K562 (cell line): ENCODE data around the gene MPC1. TPM values are rescaled to one million over a fixed set of nuclear protein-coding genes. Genes with fewer than 3 reads are reported as not detected.

Source experiments
- ATAC-seq: fragments of 200-7000 bp; cut with Tn5 transposase; 3 replicates; pipeline ENCODE4 v1.9.1; 2020; ENCODE audit warnings: moderate library complexity
- BruUV-seq: library from RNA; stranded (reverse); fragments of 400-500 nt; replicated peaks from 2 replicates; lab custom pipeline; 2021; lab: Mats Ljungman, UMichigan
- CTCF ChIA-PET: fragments of 300-600 bp; formaldehyde crosslinking; extraction: SDS; loops from one replicate; lab custom pipeline; 2021; ENCODE audit warnings: low intra/inter-chr PET ratio; lab: Yijun Ruan, JAX
- POLR2A ChIA-PET: fragments of 300-600, 350-650 bp; sonication (Branson Sonifier 250); formaldehyde crosslinking; extraction: SDS; loops from one replicate; lab custom pipeline; 2021; ENCODE audit warnings: antibody characterized with exemption, inconsistent platforms; lab: Yijun Ruan, JAX
- DNase-seq, 4 experiments: peaks; one replicate each; pipeline versions ENCODE4 v3.0.0 to v3.0.0-alpha.2; 2011 to 2018; ENCODE audit warnings: low spot score in 3 of 4, mixed read lengths in 3 of 4; ENCODE audit errors: extremely low read depth in 1 of 4
- FAIRE-seq: peaks from 2 replicates; lab custom pipeline; 2011; peaks lifted over from hg19 to GRCh38; lab: Jason Lieb, UNC
- H2AFZ ChIP-seq: 2 replicates; pipeline ENCODE4 v1.6.0; 2011; ENCODE audit warnings: low read depth, low read length, control low read depth, inconsistent platforms
- H3K27ac ChIP-seq: fragments of 200-600 bp; 3 replicates; pipeline ENCODE4 v1.8.0; 2011; ENCODE audit warnings: low read depth, mild to moderate bottlenecking, control low read depth, inconsistent platforms, low read length, moderate library complexity, mixed read lengths; ENCODE audit errors: extremely low read depth
- H3K27me3 ChIP-seq, 2 experiments: fragments of 300-600 bp in 1 of 2; 2 replicates in 1 of 2; 3 replicates in 1 of 2; pipeline versions ENCODE4 v1.6.0 to v1.8.0; 2011; ENCODE audit warnings: inconsistent platforms in 2 of 2, low read length in 2 of 2, mild to moderate bottlenecking in 1 of 2, mixed read lengths in 1 of 2, moderate library complexity in 1 of 2; ENCODE audit not compliant: control insufficient read depth in 2 of 2, insufficient read depth in 2 of 2
- H3K36me3 ChIP-seq: fragments of 300-600 bp; 3 replicates; pipeline ENCODE4 v1.8.0; 2011; ENCODE audit warnings: mild to moderate bottlenecking, low read length, inconsistent platforms; ENCODE audit not compliant: control insufficient read depth, insufficient read depth
- H3K4me1 ChIP-seq, 2 experiments: fragments of 200-600 bp in 1 of 2; replicated peaks in 1 of 2; 2 replicates in 1 of 2; 3 replicates in 1 of 2; pipeline versions ENCODE4 v1.5.1 to v1.8.0; 2011; ENCODE audit warnings: inconsistent platforms in 2 of 2, low read length in 2 of 2, mild to moderate bottlenecking in 1 of 2, mixed read lengths in 1 of 2, moderate library complexity in 1 of 2; ENCODE audit not compliant: control insufficient read depth in 2 of 2, insufficient read depth in 2 of 2
- H3K4me2 ChIP-seq: 2 replicates; pipeline ENCODE4 v1.6.1; 2011; ENCODE audit warnings: low read length, control low read depth, inconsistent platforms, mixed read lengths; ENCODE audit not compliant: insufficient read depth
- H3K4me3 ChIP-seq: fragments of 200-600 bp; sonication (generic), shearing (Covaris generic); 2 replicates; pipeline ENCODE4 v1.5.1; 2016; ENCODE audit warnings: control low read depth, inconsistent platforms
- H3K79me2 ChIP-seq: fragments of 200-600 bp; 3 replicates; pipeline ENCODE4 v1.8.0; 2011; ENCODE audit warnings: low read length, inconsistent platforms; ENCODE audit not compliant: control insufficient read depth, insufficient read depth
- H3K9ac ChIP-seq, 2 experiments: 2 replicates each; pipeline versions ENCODE4 v1.6.0 to v1.6.1; 2011; ENCODE audit warnings: low read depth in 2 of 2, low read length in 2 of 2, control low read depth in 1 of 2, inconsistent platforms in 1 of 2, mild to moderate bottlenecking in 1 of 2, mixed read lengths in 1 of 2; ENCODE audit not compliant: insufficient read depth in 1 of 2
- H3K9me1 ChIP-seq: one replicate; pipeline ENCODE4 v1.6.0; 2011; ENCODE audit warnings: inconsistent platforms, mild to moderate bottlenecking, low read length, moderate library complexity; ENCODE audit not compliant: control insufficient read depth, insufficient read depth
- H3K9me3 ChIP-seq: replicated peaks from 2 replicates; pipeline ENCODE4 v1.5.1; 2011; ENCODE audit warnings: low read depth, low read length, inconsistent platforms; ENCODE audit not compliant: control insufficient read depth, insufficient read depth
- H4K20me1 ChIP-seq: replicated peaks from 2 replicates; pipeline ENCODE4 v1.6.1; 2011; ENCODE audit warnings: low read length, inconsistent platforms, mixed read lengths; ENCODE audit not compliant: control insufficient read depth, insufficient read depth
- BMI1 ChIP-seq: fragments of 150-350 bp; IDR thresholded peaks from 2 replicates; pipeline ENCODE4 v1.6.1; 2014; ENCODE audit warnings: low read length
- ESRRB ChIP-seq: fragments of 250-450 bp; sonication (Bioruptor Pico); IDR thresholded peaks from 2 replicates; pipeline ENCODE4 v1.5.0; 2020; ENCODE audit warnings: mild to moderate bottlenecking, moderate library complexity, borderline replicate concordance
- FOXJ2 ChIP-seq: fragments of 200-800 bp; sonication (Bioruptor generic); IDR thresholded peaks from 2 replicates; pipeline ENCODE4 v1.6.1; 2016; ENCODE audit warnings: missing genetic modification characterization, missing compliant biosample characterization
- MAFK ChIP-seq: IDR thresholded peaks from 2 replicates; pipeline ENCODE4 v1.6.1; 2011; ENCODE audit warnings: low read length, improper control_type of control experiment
- RBM25 ChIP-seq: fragments of 200-400 bp; formaldehyde crosslinking; IDR thresholded peaks from 2 replicates; pipeline ENCODE4 v1.6.1; 2018; ENCODE audit warnings: low read length, low read depth, moderate library complexity; ENCODE audit not compliant: severe bottlenecking
- ZFPM2 ChIP-seq: fragments of 250-450 bp; sonication (Bioruptor Pico); IDR thresholded peaks from 2 replicates; pipeline ENCODE4 v1.5.1; 2022; ENCODE audit warnings: mild to moderate bottlenecking
- ZNF121 ChIP-seq: sonication (generic); formaldehyde crosslinking; conservative IDR thresholded peaks from 2 replicates; pipeline ENCODE4 v1.8.0; 2022; ENCODE audit warnings: missing genetic modification reagents
- WGBS: fragments of 100-300 bp; shearing (Covaris generic); methylation state at CpG from one replicate; pipeline ENCODE4 v1.1.6; 2016; ENCODE audit warnings: low coverage, mixed read lengths; ENCODE audit not compliant: insufficient coverage; ENCODE audit errors: missing lambda C conversion rate; 5-methylcytosine and 5-hydroxymethylcytosine counted together
- in situ Hi-C: fragments of 300-500 bp; cut with MboI; formaldehyde crosslinking; loops from 4 replicates; pipeline ENCODE4 v1.15.0; 2018; ENCODE audit warnings: inconsistent platforms, mixed read lengths
- intact Hi-C: fragments of 100-400 bp; cut with micrococcal nuclease; formaldehyde crosslinking; loops from 2 replicates; pipeline ENCODE4 v1.14.2; 2022
- polyA plus RNA-seq, 8 experiments: library from polyadenylated mRNA; depleted of rRNA in 4 of 8; stranded (reverse) in 5 of 8; unstranded in 3 of 8; fragments of >200 nt; fragmentation: Nextera tagmentation in 2 of 8; fragmentation: Illumina TruSeq in 1 of 8; extraction: Ambion mirVana in 2 of 8; extraction: Trizol in 1 of 8; gene quantifications; 2 replicates each; pipeline versions ENCODE4 v1.2.1 to v1.2.3, GENCODE V29; 2011 to 2014; ENCODE audit warnings: inconsistent platforms in 1 of 8, missing spikeins in 1 of 8
- total RNA-seq, 7 experiments: library from RNA; depleted of rRNA in 6 of 7; stranded (reverse); fragments of >200 nt in 6 of 7; fragmentation: Illumina TruSeq in 2 of 7; extraction: Trizol in 2 of 7; gene quantifications; 2 replicates each; pipeline versions ENCODE4 v1.2.1 to v1.2.3, GENCODE V29; 2011 to 2021; ENCODE audit warnings: low replicate concordance in 1 of 7
- TF ChIP-seq, protein P1 (sequence below): sonication (generic); formaldehyde crosslinking; IDR thresholded peaks from 2 replicates; pipeline ENCODE4 v1.8.0; 2023; ENCODE audit warnings: mild to moderate bottlenecking, missing genetic modification reagents
- TF ChIP-seq, protein P2 (sequence below): IDR thresholded peaks from 2 replicates; pipeline ENCODE4 v1.6.1; 2014; ENCODE audit warnings: antibody characterized with exemption
- TF ChIP-seq, protein P3 (sequence below): fragments of 450-650 bp; formaldehyde crosslinking; conservative IDR thresholded peaks from 2 replicates; pipeline ENCODE4 v1.4.0; 2022; ENCODE audit warnings: mild to moderate bottlenecking, missing genetic modification characterization
- TF ChIP-seq, protein P4 (sequence below): sonication (generic); formaldehyde crosslinking; IDR thresholded peaks from 2 replicates; pipeline ENCODE4 v1.8.1; 2022; ENCODE audit warnings: missing genetic modification reagents
- TF ChIP-seq, protein P5 (sequence below): fragments of 450-650 bp; formaldehyde crosslinking; IDR thresholded peaks from 2 replicates; pipeline ENCODE4 v1.4.0; 2020; ENCODE audit warnings: mild to moderate bottlenecking, moderate library complexity
- TF ChIP-seq, protein P6 (sequence below): sonication (generic); formaldehyde crosslinking; IDR thresholded peaks from 2 replicates; pipeline ENCODE4 v1.8.0; 2022; ENCODE audit warnings: mild to moderate bottlenecking, missing genetic modification reagents
- TF ChIP-seq, protein P7 (sequence below): fragments of 450-650 bp; formaldehyde crosslinking; IDR thresholded peaks from 2 replicates; pipeline ENCODE4 v1.4.0; 2020; ENCODE audit warnings: mild to moderate bottlenecking

Gene MPC1
- total and polyA plus RNA-seq, 9 of the 15 experiments (the other 6 are each of a cell fraction or from before 2014, with no cell fraction given): 78.6 to 185 (median 138) TPM

DNA sequence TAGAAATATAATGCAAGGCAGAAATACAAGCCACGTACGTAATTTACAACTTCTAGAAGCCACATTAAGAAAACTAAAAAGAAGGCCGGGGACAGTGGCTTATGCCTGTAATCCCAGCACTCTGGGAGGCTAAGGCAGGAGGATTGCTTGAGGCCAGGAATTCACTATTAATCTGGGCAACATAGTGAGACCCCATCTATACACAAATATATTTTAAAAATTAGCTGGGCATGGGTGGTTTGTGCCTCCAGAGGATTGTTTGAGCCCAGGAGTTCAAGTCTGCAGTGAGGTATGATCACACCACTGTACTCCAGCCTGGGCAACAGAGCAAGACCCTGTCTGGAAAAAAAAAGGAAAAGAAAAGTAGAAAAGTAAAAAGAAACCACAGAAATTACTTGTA is 12.3 kb downstream of the MPC1 start:
- Histone ChIP-seq H4K20me1 (no peaks in the 10 kb centered on the region), H3K4me3 (no peak overlapping the region), H2AFZ (no peak overlapping the region), H3K9me3 (no peaks in the 10 kb centered on the region), H3K4me2 (no peak overlapping the region), H3K4me1 (no peaks in the 10 kb centered on the region), H3K36me3 (peaks cover 26% of the 10 kb centered on the region; the same call in 1 of the 3 replicates), H3K9me1 (no peaks in the 10 kb centered on the region), H3K79me2 (peaks cover 12% of the 10 kb centered on the region; the same call in 1 of the 3 replicates), H3K27ac (no peak overlapping the region), H3K27me3 (no peaks in the 10 kb centered on the region), H3K9ac (no peak overlapping the region)
- ATAC-seq (no peak), DNase-seq (no peak), FAIRE-seq (no peak)
- 90% methylated on average over 3 of the region's 3 CpGs for WGBS
- intact Hi-C loops (no loop called here), in situ Hi-C loops (no loop called here)
- ChIA-PET POLR2A (interaction anchor here (1.2 kb wide), 1 partner anchor 11 kb away, joined by 4 read pairs; no protein-coding TSS in a partner anchor), CTCF (no interaction called here)
- BruUV-seq: no TSS peak
- TF ChIP-seq ZFPM2 (no peak), ZNF121 (CRISPR knock-in tag) (peak; percentile 33; the same call in 1 of the 2 replicates), ESRRB (CRISPR knock-in tag) (no peak), MAFK (no peak), BMI1 (no peak), FOXJ2 (tag) (no peak), RBM25 (peak; percentile 11)
- TF ChIP-seq, protein P1, sequence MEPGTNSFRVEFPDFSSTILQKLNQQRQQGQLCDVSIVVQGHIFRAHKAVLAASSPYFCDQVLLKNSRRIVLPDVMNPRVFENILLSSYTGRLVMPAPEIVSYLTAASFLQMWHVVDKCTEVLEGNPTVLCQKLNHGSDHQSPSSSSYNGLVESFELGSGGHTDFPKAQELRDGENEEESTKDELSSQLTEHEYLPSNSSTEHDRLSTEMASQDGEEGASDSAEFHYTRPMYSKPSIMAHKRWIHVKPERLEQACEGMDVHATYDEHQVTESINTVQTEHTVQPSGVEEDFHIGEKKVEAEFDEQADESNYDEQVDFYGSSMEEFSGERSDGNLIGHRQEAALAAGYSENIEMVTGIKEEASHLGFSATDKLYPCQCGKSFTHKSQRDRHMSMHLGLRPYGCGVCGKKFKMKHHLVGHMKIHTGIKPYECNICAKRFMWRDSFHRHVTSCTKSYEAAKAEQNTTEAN (CRISPR knock-in tag): no peak
- TF ChIP-seq, protein P2, sequence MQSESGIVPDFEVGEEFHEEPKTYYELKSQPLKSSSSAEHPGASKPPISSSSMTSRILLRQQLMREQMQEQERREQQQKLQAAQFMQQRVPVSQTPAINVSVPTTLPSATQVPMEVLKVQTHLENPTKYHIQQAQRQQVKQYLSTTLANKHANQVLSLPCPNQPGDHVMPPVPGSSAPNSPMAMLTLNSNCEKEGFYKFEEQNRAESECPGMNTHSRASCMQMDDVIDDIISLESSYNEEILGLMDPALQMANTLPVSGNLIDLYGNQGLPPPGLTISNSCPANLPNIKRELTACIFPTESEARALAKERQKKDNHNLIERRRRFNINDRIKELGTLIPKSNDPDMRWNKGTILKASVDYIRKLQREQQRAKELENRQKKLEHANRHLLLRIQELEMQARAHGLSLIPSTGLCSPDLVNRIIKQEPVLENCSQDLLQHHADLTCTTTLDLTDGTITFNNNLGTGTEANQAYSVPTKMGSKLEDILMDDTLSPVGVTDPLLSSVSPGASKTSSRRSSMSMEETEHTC: no peak
- TF ChIP-seq, protein P3, sequence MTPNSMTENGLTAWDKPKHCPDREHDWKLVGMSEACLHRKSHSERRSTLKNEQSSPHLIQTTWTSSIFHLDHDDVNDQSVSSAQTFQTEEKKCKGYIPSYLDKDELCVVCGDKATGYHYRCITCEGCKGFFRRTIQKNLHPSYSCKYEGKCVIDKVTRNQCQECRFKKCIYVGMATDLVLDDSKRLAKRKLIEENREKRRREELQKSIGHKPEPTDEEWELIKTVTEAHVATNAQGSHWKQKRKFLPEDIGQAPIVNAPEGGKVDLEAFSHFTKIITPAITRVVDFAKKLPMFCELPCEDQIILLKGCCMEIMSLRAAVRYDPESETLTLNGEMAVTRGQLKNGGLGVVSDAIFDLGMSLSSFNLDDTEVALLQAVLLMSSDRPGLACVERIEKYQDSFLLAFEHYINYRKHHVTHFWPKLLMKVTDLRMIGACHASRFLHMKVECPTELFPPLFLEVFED (CRISPR knock-in tag): no peak
- TF ChIP-seq, protein P4, sequence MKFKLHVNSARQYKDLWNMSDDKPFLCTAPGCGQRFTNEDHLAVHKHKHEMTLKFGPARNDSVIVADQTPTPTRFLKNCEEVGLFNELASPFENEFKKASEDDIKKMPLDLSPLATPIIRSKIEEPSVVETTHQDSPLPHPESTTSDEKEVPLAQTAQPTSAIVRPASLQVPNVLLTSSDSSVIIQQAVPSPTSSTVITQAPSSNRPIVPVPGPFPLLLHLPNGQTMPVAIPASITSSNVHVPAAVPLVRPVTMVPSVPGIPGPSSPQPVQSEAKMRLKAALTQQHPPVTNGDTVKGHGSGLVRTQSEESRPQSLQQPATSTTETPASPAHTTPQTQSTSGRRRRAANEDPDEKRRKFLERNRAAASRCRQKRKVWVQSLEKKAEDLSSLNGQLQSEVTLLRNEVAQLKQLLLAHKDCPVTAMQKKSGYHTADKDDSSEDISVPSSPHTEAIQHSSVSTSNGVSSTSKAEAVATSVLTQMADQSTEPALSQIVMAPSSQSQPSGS (CRISPR knock-in tag): no peak
- TF ChIP-seq, protein P5, sequence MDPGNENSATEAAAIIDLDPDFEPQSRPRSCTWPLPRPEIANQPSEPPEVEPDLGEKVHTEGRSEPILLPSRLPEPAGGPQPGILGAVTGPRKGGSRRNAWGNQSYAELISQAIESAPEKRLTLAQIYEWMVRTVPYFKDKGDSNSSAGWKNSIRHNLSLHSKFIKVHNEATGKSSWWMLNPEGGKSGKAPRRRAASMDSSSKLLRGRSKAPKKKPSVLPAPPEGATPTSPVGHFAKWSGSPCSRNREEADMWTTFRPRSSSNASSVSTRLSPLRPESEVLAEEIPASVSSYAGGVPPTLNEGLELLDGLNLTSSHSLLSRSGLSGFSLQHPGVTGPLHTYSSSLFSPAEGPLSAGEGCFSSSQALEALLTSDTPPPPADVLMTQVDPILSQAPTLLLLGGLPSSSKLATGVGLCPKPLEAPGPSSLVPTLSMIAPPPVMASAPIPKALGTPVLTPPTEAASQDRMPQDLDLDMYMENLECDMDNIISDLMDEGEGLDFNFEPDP (CRISPR knock-in tag): no peak
- TF ChIP-seq, protein P6, sequence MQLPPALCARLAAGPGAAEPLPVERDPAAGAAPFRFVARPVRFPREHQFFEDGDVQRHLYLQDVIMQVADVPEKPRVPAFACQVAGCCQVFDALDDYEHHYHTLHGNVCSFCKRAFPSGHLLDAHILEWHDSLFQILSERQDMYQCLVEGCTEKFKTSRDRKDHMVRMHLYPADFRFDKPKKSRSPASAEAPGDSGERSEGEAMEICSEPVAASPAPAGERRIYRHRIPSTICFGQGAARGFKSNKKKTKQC: no peak
- TF ChIP-seq, protein P7, sequence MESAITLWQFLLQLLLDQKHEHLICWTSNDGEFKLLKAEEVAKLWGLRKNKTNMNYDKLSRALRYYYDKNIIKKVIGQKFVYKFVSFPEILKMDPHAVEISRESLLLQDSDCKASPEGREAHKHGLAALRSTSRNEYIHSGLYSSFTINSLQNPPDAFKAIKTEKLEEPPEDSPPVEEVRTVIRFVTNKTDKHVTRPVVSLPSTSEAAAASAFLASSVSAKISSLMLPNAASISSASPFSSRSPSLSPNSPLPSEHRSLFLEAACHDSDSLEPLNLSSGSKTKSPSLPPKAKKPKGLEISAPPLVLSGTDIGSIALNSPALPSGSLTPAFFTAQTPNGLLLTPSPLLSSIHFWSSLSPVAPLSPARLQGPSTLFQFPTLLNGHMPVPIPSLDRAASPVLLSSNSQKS (CRISPR knock-in tag): no peak
